ENCODE measurements around the gene DOCK1.

The DOCK1 gene

DNA sequence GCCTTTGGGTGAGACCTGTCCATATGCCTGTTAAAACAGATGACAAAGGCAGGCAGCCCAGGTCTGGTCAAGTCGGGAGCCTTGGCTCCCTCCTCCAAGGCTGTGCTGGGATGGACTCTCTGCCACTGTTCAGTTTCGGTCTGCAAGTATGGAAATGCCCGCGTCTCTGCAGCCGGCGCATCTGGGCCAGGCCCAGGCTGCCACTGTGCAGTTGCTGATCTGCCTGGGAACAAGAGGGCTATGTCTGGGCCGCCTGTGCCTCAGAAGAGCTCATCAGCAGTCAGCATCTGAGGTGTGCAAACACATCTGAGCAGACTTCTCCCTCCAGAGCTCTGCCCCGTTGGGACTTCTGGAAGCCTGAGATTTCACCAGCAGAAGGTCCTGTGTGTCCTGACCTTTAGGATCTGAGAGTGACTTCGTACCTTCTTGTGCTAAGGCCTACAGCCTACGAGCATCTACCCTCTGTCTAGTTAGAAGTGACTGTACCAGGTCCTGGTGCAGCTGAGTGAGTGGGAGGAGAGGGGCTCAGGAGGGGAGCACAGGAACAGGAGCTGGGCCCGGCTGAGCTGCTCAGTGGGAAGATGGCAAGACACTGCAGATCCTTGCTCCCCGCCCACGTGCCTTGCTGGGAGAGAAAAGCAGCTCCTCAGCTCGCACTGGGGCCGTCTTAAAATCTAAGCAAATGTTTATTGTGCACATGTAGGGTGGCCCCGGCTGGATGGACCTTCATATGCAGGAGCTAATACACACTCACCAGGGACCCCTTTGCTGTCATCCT lies 50.9 kb downstream of the DOCK1 start:
- Histone ChIP-seq H3K36me3 (ENCODE audit: insufficient read depth, low read length) (no peaks in the 10 kb centered on the region), H2AFZ (ENCODE audit: low read depth, low read length) (no peak overlapping the region), H3K4me3 (ENCODE audit: low read depth in 1 of 2, low read length in 2 of 2) (no peak overlapping the region), H3K27me3 (ENCODE audit: insufficient read depth, low read length, poor library complexity) (no peaks in the 10 kb centered on the region), H3K4me1 (ENCODE audit: insufficient read depth, low read length) (no peaks in the 10 kb centered on the region), H3K79me2 (ENCODE audit: insufficient read depth, low read length) (no peaks in the 10 kb centered on the region), H4K20me1 (ENCODE audit: insufficient read depth, low read length) (no peaks in the 10 kb centered on the region), H3K27ac (ENCODE audit: low read length) (no peak overlapping the region), H3K9ac (ENCODE audit: low read depth, low read length) (no peak overlapping the region), H3K4me2 (ENCODE audit: insufficient read depth, low read length) (no peak overlapping the region), H3K9me3 (ENCODE audit: insufficient read depth, low read length, severe bottlenecking) (peaks cover 24% of the 10 kb centered on the region)
- ATAC-seq (ENCODE audit: insufficient read depth, low read depth) (no peak), DNase-seq (no peak)
- no peak for TF ChIP-seq CTCF (IDR thresholded peaks at IDR 0.05; ENCODE audit: borderline replicate concordance, extremely low read depth, low read length, poor library complexity, severe bottlenecking)
- no peak for TF ChIP-seq EZH2 (IDR thresholded peaks at IDR 0.05; ENCODE audit: borderline replicate concordance, low read depth, low read length, severe bottlenecking)

GRCh38 chr10:126956712-126957108 lies 51.5 kb downstream of the DOCK1 start:
- no peak for TF ChIP-seq EZH2 (IDR thresholded peaks at IDR 0.05; ENCODE audit: borderline replicate concordance, low read depth, low read length, severe bottlenecking)
- no peak for TF ChIP-seq CTCF (IDR thresholded peaks at IDR 0.05; ENCODE audit: borderline replicate concordance, extremely low read depth, low read length, poor library complexity, severe bottlenecking)
- Histone ChIP-seq H3K9me3 (ENCODE audit: insufficient read depth, low read length, severe bottlenecking) (peaks cover 18% of the 10 kb centered on the region), H3K4me2 (ENCODE audit: insufficient read depth, low read length) (no peak overlapping the region), H3K36me3 (ENCODE audit: insufficient read depth, low read length) (no peaks in the 10 kb centered on the region), H4K20me1 (ENCODE audit: insufficient read depth, low read length) (no peaks in the 10 kb centered on the region), H3K27me3 (ENCODE audit: insufficient read depth, low read length, poor library complexity) (no peaks in the 10 kb centered on the region), H3K27ac (ENCODE audit: low read length) (no peak overlapping the region), H3K79me2 (ENCODE audit: insufficient read depth, low read length) (no peaks in the 10 kb centered on the region), H3K4me3 (ENCODE audit: low read depth in 1 of 2, low read length in 2 of 2) (no peak overlapping the region), H2AFZ (ENCODE audit: low read depth, low read length) (no peak overlapping the region), H3K4me1 (ENCODE audit: insufficient read depth, low read length) (no peaks in the 10 kb centered on the region), H3K9ac (ENCODE audit: low read depth, low read length) (no peak overlapping the region)
- ATAC-seq (ENCODE audit: insufficient read depth, low read depth), result no peak
- DNase-seq, result no peak

GRCh38 chr10:126957111-126957510 lies 51.9 kb downstream of the DOCK1 start:
- Histone ChIP-seq H3K4me3 (ENCODE audit: low read depth in 1 of 2, low read length in 2 of 2) (no peak overlapping the region), H4K20me1 (ENCODE audit: insufficient read depth, low read length) (no peaks in the 10 kb centered on the region), H2AFZ (ENCODE audit: low read depth, low read length) (no peak overlapping the region), H3K4me2 (ENCODE audit: insufficient read depth, low read length) (no peak overlapping the region), H3K27ac (ENCODE audit: low read length) (no peak overlapping the region), H3K9ac (ENCODE audit: low read depth, low read length) (no peak overlapping the region), H3K36me3 (ENCODE audit: insufficient read depth, low read length) (no peaks in the 10 kb centered on the region), H3K9me3 (ENCODE audit: insufficient read depth, low read length, severe bottlenecking) (peaks cover 15% of the 10 kb centered on the region), H3K27me3 (ENCODE audit: insufficient read depth, low read length, poor library complexity) (no peaks in the 10 kb centered on the region), H3K4me1 (ENCODE audit: insufficient read depth, low read length) (no peaks in the 10 kb centered on the region), H3K79me2 (ENCODE audit: insufficient read depth, low read length) (no peaks in the 10 kb centered on the region)
- ATAC-seq (ENCODE audit: insufficient read depth, low read depth) (no peak), DNase-seq (no peak)
- no peak for TF ChIP-seq CTCF (IDR thresholded peaks at IDR 0.05; ENCODE audit: borderline replicate concordance, extremely low read depth, low read length, poor library complexity, severe bottlenecking)
- TF ChIP-seq EZH2 (IDR thresholded peaks at IDR 0.05; ENCODE audit: borderline replicate concordance, low read depth, low read length, severe bottlenecking), result no peak

Data from DND-41 (cell line).